ENCODE measurements around the gene CDKN1A.

- no peak for TF ChIP-seq TBP (optimal IDR thresholded peaks at IDR 0.05; ENCODE audit: low read depth, low read length)
- no peak for TF ChIP-seq CEBPB (tag; IDR thresholded peaks at IDR 0.05)
- TF ChIP-seq MYC (IDR thresholded peaks at IDR 0.05; ENCODE audit: low read depth, low read length): no peak
- no peak for TF ChIP-seq MYC (CRISPR knock-in tag; IDR thresholded peaks at IDR 0.05; ENCODE audit: borderline replicate concordance, low read depth)
- TF ChIP-seq CTCF (IDR thresholded peaks at IDR 0.05 in 2 of 3, conservative IDR thresholded peaks at IDR 0.05 in 1 of 3; ENCODE audit: insufficient read depth in 2 of 3, low read depth in 1 of 3, low read length in 3 of 3): no peak
- TF ChIP-seq RAD21 (CRISPR knock-in tag; conservative IDR thresholded peaks at IDR 0.05 in 1 of 2, IDR thresholded peaks at IDR 0.05 in 1 of 2): no peak
- TF ChIP-seq ESRRA (IDR thresholded peaks at IDR 0.05; ENCODE audit: borderline replicate concordance, low read depth): no peak
These were observed 47.0 kb upstream of the CDKN1A start for GRCh38 chr6:36631326-36632011.

Data from K562 (cell line).